ENCODE data around the gene KRTAP10-1.

GRCh38 chr21:44514746-44515358 lies 25.1 kb downstream of the KRTAP10-1 start:
- TF ChIP-seq CTCF (IDR thresholded peaks at IDR 0.05) (no peak), POLR2A (IDR thresholded peaks at IDR 0.05; ENCODE audit: low read depth) (no peak), POLR2AphosphoS5 (IDR thresholded peaks at IDR 0.05) (no peak), EP300 (IDR thresholded peaks at IDR 0.05) (no peak)
